GM18498 (cell line): ENCODE results near the gene CSNK1G2.

Experiments
- ATAC-seq: cut with Tn5 transposase; IDR thresholded peaks from one replicate; pipeline ENCODE4 v1.9.1; 2021; ENCODE audit warnings: mild to moderate bottlenecking, moderate library complexity; ENCODE audit not compliant: unreplicated experiment

The CSNK1G2 gene

GRCh38 chr19:1917926-1918325, 23.0 kb upstream of the CSNK1G2 start:
- no peak for ATAC-seq

DNA sequence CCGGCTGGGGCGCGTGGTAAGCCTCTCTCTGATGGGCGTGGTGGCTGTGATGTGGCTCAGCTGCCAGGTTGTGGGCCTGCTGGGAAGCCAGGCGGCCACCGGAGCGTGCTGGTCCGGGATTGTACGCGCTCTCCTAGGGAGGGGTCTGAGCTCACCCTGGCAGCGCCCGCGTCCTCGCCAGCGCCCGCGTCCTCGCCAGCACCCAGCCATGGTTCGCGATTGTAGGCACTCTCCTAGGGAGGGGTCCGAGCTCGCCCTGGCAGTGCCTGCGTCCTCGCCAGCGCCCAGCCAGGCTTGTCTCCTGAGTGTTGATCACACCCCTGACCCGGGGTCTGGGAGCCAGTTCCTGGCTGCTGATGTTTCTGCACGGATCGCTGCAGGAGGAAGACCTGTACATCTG, 22.0 kb upstream of the CSNK1G2 start:
- no peak for ATAC-seq

DNA sequence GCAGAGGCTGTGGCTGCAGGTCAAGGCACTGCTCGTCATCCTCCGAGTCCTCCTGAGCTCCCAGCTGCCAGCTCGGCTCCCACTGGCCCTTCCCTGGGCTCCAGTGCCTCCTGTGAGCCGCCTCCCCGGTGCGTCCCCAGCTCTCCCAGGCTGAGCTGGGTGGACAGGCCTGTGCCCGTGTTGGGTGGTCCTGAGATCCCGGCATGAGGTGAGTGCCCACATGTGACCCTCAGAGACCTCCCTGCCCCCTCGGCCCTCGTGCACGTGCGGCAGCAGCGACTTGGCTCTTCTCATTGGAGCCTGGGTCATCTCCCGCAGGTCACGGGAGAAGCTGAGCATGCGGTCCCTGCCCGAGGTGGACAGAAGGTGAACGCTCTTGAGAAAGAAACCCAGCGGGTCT, 20.3 kb upstream of the CSNK1G2 start:
- ATAC-seq = no peak

DNA sequence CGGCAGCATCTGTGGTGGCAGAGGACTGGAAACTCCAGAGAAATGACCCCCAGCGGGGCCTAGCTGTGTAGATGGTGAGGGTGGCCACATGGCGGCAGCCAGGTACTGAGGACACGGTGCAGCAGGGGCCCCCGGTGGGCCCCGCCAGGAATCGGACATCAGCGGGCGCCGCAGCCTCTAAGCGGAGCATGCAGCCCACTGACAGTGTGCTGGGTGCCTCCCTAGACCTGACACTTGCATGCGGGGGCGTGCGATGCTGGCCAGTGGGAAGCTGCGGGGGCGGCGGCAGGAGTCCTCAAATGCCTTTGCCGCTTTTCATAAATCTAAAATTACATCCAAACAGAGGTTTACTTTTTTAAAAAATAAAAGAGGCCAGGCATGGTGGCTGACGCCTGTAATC, 19.6 kb upstream of the CSNK1G2 start:
- no peak for ATAC-seq

GRCh38 chr19:1921825-1922224, 19.1 kb upstream of the CSNK1G2 start:
- ATAC-seq = no peak

GRCh38 chr19:1922803-1923202, 18.2 kb upstream of the CSNK1G2 start:
- ATAC-seq = no peak

- ATAC-seq = no peak
Observed at GRCh38 chr19:1923319-1923718, 17.7 kb upstream of the CSNK1G2 start.

DNA sequence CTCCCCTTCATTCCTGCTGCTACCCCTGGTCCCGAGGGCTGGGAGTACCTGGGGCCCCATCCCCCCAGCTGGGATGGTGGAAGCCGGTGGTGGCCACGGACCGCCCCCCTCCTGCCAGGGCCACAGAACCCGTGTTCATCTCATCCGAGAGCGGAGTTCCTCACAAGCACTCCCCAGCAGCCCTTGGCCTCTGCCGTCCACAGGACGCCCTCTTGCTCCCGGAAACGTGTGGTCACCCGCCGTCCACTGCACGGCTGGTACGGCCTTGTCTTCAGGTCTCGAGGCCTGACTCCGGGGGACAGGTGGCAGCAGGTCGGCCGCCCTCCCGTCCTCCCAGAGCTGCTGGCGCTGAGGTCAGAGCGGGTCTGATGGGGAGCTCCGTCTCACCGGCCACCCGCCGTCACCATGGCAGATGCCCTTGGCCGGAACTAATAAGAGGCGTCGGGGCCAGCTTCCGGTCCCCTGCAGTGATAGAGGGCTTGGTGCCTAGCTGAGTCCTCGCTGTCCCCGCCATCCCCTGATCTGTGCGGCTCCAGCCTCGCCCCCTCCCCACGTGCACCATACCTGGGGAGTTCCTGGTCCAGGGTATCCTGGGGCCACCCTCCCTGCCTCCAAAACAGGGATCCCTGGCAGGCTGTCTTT, 16.5 kb upstream of the CSNK1G2 start:
- no peak for ATAC-seq

DNA sequence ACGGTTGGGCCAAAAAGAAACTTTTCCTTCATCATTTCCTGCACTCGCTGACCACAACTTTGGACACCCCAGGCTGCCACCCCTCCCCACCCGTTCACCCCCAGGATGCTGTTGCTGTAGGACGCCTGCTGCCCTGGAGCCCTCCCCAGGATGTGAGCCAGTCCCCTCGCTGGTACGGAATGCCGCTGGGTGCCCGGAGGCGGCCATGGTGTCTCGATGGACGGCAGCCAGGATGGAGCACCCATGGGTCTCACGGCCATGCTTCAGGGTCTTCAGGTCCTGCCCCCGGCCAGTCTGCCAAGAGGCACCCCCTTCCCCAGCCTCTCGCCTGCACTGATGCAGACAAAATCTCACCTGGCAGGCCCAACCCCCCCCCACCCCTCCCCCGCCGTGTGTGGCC, 15.4 kb upstream of the CSNK1G2 start:
- ATAC-seq = no peak

DNA sequence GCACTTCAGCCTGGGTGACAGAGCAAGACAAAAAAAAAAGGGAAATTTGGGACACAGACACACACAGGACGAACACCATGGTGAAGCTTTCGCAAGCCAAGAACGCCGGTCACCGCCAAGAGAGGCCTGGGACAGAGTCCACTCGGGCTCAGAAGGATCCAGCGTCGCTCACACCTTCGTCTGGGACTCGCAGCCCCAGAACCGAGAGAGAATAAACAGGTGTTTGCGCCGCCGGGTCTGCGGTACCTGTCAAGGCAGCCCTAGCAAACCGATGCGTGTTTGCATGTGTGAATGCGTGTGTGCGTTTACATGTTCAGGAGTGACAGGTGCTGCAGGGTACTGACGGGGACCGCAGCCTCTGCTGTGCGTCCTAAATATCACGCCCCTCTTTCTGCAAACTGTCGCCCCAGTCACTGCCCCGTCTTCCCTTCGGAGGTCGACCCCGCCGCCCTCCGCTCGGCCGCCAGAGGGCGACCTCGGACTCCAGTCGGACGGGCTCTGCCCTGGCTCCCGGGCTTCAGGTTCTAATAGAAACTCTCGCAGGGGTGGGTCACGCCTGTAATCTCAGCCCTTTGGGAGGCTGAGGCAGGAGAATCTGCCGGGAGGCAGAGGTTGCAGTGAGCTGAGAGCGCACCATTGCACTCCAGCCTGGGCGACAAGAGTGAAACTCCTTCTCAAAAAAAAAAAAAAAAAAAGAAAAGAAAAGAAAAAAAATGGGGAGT, 11.8 kb upstream of the CSNK1G2 start:
- ATAC-seq = no peak

- ATAC-seq = no peak
Observed at GRCh38 chr19:1931445-1931844, 9.5 kb upstream of the CSNK1G2 start.

DNA sequence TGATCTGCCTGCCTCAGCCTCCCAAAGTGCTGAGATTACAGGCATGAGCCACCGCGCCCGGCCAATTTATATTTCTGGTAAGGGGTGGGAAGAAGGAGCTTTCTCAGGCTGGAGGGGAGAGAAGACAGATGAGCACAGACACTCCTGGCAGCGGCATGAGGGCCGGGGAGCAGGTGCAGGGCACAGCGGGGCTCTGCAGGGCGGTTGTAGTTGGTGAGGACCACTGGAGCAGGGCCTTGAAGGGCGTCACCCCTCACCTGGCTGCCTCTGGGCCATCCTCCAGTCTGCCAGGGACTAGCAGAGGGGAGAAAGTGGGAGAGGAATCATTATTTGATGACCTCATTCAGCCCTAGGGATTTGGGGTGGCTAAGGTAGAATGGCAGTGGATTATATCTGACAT, 8.6 kb upstream of the CSNK1G2 start:
- no peak for ATAC-seq

DNA sequence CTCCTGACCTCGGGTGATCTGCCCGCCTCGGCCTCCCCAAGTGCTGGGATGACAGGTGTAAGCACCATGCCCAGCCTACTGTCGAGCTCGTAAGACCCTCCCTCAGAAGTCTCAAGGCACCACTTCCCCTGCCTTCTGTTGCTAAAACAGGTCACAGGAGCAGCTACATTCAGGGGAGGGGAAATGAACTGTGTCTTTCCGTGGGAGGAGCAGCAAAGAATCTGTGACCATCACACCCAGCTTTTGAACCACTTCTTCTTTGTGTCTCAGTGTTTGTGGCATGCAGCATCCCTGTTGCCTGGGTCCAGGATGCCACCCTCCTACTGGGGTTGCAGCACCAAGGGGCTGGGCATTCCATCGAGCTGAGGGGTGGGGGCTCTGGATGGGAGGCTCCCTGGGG, 7.7 kb upstream of the CSNK1G2 start:
- no peak for ATAC-seq

GRCh38 chr19:1933942-1934341, 7.0 kb upstream of the CSNK1G2 start:
- no peak for ATAC-seq

- ATAC-seq = no peak
Observed at GRCh38 chr19:1935484-1936208, 5.3 kb upstream of the CSNK1G2 start.

DNA sequence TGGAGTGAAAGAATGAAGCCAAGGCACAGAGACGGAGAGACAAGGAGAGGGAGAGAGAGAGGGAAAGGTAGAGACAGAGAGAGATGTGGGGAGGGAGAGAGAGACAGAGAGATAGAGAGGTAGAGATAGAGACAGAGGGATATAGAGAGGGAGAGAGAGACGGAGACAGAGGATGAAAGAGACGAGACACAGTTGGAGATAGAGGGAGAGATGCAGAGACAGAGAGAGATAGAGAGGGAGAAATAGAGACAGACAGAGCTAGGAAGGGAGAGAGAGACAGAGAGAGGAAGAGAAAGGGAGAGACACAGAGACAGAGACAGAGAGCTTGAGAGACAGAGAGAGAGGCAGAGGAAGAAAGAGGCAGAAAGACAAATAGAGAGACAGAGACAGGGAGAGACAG, 4.5 kb upstream of the CSNK1G2 start:
- no peak for ATAC-seq

GRCh38 chr19:1936916-1937610, 3.9 kb upstream of the CSNK1G2 start:
- ATAC-seq = no peak

DNA sequence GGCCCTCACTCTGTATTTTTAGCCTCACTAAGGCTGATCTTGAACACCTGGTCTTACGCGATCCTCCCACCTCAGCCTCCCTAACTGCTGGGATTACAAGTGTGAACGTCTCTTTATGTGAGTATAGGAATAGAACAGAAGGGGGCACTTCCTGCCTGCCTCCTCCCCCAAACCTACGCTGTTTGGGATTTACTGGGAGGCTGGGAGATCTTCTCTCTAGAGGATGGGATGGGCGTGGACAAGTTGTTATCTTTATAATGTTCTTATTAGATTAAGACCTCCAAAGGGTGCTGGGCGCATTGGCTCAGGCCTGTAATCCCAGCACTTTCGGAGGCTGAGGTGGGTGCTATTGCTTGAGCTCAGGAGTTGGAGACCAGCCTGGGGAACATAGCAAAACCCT, 2.9 kb upstream of the CSNK1G2 start:
- no peak for ATAC-seq

GRCh38 chr19:1942078-1942933, 1.3 kb downstream of the CSNK1G2 start:
- no peak for ATAC-seq

- ATAC-seq = no peak
Observed at GRCh38 chr19:1942934-1943555, 2.1 kb downstream of the CSNK1G2 start.
